Smooth muscle cell (in vitro differentiated cells): ENCODE results near the gene MRTO4. TPM values are rescaled to one million over a fixed set of nuclear protein-coding genes. Genes with fewer than 3 reads are reported as not detected.

Experiments
- DNase-seq: peaks from one replicate; lab custom pipeline; 2025; ENCODE audit not compliant: unreplicated experiment; lab: John Stamatoyannopoulos, UW
- H2AFZ ChIP-seq: fragments of 200-600 bp; sonication (generic); 2 replicates; pipeline ENCODE4 v1.6.0; 2016; ENCODE audit warnings: antibody characterized with exemption, low read depth, mild to moderate bottlenecking
- H3F3A ChIP-seq: fragments of 200-600 bp; sonication (generic); 2 replicates; pipeline ENCODE4 v1.6.0; 2017; ENCODE audit warnings: antibody characterized with exemption, low read depth
- H3K27ac ChIP-seq: fragments of 200-600 bp; sonication (generic); 2 replicates; pipeline ENCODE4 v1.5.1; 2016; ENCODE audit warnings: low read depth, mild to moderate bottlenecking
- H3K27me3 ChIP-seq: fragments of 200-600 bp; sonication (generic); 2 replicates; pipeline ENCODE4 v1.6.1; 2016; ENCODE audit warnings: low read depth, mild to moderate bottlenecking
- H3K36me3 ChIP-seq: fragments of 200-600 bp; sonication (generic); 2 replicates; pipeline ENCODE4 v1.5.1; 2016; ENCODE audit warnings: low read depth
- H3K4me1 ChIP-seq: fragments of 200-600 bp; sonication (generic); 2 replicates; pipeline ENCODE4 v1.5.1; 2016; ENCODE audit warnings: low read depth
- H3K4me2 ChIP-seq: fragments of 200-600 bp; sonication (generic); 2 replicates; pipeline ENCODE4 v1.6.0; 2016; ENCODE audit warnings: mild to moderate bottlenecking
- H3K4me3 ChIP-seq: fragments of 200-600 bp; sonication (generic); 2 replicates; pipeline ENCODE4 v1.5.1; 2016; ENCODE audit warnings: mild to moderate bottlenecking
- H3K79me2 ChIP-seq: fragments of 200-600 bp; sonication (generic); 2 replicates; pipeline ENCODE4 v1.6.0; 2016; ENCODE audit warnings: low read depth, mild to moderate bottlenecking
- H3K9ac ChIP-seq: fragments of 200-600 bp; sonication (generic); 2 replicates; pipeline ENCODE4 v1.6.0; 2016; ENCODE audit warnings: low read depth
- H3K9me3 ChIP-seq: fragments of 200-600 bp; sonication (generic); replicated peaks from 2 replicates; pipeline ENCODE4 v1.5.1; 2016; ENCODE audit warnings: low read depth
- H4K20me1 ChIP-seq: fragments of 200-600 bp; sonication (generic); 2 replicates; pipeline ENCODE4 v1.6.0; 2016; ENCODE audit warnings: low read depth
- WGBS: methylation state at CpG from one replicate; pipeline ENCODE4 v1.1.7; 2016; ENCODE audit warnings: low lambda C conversion rate; 5-methylcytosine and 5-hydroxymethylcytosine counted together
- polyA plus RNA-seq: library from polyadenylated mRNA; unstranded; fragments of >200 nt; fragmentation: Nextera tagmentation; extraction: Ambion mirVana; gene quantifications from 2 replicates; pipeline ENCODE4 v1.2.1, GENCODE V29; 2016
- small RNA-seq: library from RNA; depleted of rRNA; stranded (forward); fragments of <200 nt; gene quantifications from one replicate; pipeline ENCODE3, GENCODE V24; 2014
- total RNA-seq: library from RNA; depleted of rRNA; stranded (reverse); fragments of >200 nt; gene quantifications from 2 replicates; pipeline ENCODE4 v1.2.3, GENCODE V29; 2014
- TF ChIP-seq, protein P1 (sequence below): fragments of 200-600 bp; sonication (generic); IDR thresholded peaks from 2 replicates; pipeline ENCODE4 v1.5.1; 2017; ENCODE audit warnings: borderline replicate concordance, mild to moderate bottlenecking, antibody characterized with exemption; ENCODE audit not compliant: insufficient read depth, poor library complexity, severe bottlenecking

The MRTO4 gene
- total and polyA plus RNA-seq, 2 experiments from 2014 or later = 16.8 to 25.1 TPM

DNA sequence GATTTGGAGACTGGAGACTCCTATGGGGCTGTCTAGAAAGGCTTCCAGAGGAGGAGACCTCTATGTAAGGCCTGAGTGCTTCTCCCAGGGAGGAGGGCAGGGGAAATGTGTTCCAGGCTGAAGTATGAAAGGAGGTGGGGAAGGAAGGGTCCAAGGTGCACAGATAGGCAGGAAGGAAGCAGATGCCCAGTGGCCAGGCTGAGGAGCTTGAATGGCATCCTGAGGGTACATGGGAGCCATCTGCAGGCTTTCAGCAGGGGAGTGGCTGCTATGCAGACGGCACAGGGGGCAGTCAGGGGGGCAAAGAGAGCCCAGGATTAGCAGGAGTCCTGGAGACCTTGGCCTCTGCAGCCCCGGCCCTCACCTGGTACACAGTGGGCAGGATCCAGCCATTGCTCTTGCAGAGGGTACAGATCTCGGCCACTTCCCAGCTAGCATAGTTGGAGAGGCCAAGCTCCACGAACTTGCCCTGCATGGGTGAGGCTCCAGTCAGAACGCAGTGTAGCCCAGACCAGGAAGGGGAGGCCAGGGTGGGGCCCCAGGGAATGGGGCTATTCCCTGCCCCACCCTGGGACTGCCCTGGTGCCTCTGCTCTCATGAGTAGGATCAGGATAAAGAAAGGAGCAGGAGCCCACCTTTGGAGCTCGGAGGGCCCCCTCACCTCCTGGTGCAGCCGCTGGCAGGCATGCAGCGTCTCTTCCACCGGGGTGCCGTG is 56.3 kb downstream of the MRTO4 start:
- WGBS = 96% methylated on average over 10 of the region's 10 CpGs
- Histone ChIP-seq H3F3A (no peaks in the 10 kb centered on the region), H3K4me2 (no peak overlapping the region), H3K4me1 (peaks cover 3% of the 10 kb centered on the region), H3K36me3 (peaks cover 6% of the 10 kb centered on the region), H4K20me1 (peaks cover 23% of the 10 kb centered on the region), H3K9ac (no peak overlapping the region), H3K27ac (no peak overlapping the region), H3K4me3 (no peak overlapping the region), H3K9me3 (no peaks in the 10 kb centered on the region), H3K79me2 (peaks cover 4% of the 10 kb centered on the region), H2AFZ (no peak overlapping the region), H3K27me3 (no peaks in the 10 kb centered on the region)
- TF ChIP-seq, protein P1, sequence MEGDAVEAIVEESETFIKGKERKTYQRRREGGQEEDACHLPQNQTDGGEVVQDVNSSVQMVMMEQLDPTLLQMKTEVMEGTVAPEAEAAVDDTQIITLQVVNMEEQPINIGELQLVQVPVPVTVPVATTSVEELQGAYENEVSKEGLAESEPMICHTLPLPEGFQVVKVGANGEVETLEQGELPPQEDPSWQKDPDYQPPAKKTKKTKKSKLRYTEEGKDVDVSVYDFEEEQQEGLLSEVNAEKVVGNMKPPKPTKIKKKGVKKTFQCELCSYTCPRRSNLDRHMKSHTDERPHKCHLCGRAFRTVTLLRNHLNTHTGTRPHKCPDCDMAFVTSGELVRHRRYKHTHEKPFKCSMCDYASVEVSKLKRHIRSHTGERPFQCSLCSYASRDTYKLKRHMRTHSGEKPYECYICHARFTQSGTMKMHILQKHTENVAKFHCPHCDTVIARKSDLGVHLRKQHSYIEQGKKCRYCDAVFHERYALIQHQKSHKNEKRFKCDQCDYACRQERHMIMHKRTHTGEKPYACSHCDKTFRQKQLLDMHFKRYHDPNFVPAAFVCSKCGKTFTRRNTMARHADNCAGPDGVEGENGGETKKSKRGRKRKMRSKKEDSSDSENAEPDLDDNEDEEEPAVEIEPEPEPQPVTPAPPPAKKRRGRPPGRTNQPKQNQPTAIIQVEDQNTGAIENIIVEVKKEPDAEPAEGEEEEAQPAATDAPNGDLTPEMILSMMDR = no peak
- DNase-seq = no peak

DNA sequence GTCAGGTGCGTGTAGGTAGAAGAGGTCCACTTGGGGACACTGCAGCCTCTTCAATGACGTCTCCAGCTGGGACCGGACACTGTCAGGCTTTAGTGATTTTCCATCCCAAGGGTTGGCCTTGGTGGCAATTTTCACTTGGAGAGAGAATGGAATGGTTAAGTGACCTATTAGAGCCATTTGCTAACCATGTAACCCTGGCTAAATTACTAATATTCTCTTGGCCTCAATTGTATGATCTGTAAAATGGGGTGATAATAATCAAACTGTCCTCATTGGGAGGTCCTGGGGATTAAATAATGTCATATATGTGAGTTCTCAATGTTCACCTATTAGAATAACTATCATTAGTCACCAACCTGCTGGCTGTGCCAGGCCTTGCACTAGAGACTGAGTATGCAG is 56.9 kb downstream of the MRTO4 start:
- DNase-seq = no peak
- H3K36me3 ChIP-seq = peaks cover 4% of the 10 kb centered on the region
- no peak overlapping the region for H3K9ac ChIP-seq
- no peak overlapping the region for H3K4me3 ChIP-seq
- no peaks in the 10 kb centered on the region for H3F3A ChIP-seq
- H3K4me2 ChIP-seq = no peak overlapping the region
- TF ChIP-seq, protein P1 = no peak
- H3K4me1 ChIP-seq = peaks cover 3% of the 10 kb centered on the region
- WGBS = 77% methylated on average over 3 of the region's 3 CpGs
- no peak overlapping the region for H2AFZ ChIP-seq
- H3K9me3 ChIP-seq = no peaks in the 10 kb centered on the region
- peaks cover 28% of the 10 kb centered on the region for H4K20me1 ChIP-seq
- no peaks in the 10 kb centered on the region for H3K27me3 ChIP-seq
- H3K79me2 ChIP-seq = peaks cover 4% of the 10 kb centered on the region
- H3K27ac ChIP-seq = no peak overlapping the region

DNA sequence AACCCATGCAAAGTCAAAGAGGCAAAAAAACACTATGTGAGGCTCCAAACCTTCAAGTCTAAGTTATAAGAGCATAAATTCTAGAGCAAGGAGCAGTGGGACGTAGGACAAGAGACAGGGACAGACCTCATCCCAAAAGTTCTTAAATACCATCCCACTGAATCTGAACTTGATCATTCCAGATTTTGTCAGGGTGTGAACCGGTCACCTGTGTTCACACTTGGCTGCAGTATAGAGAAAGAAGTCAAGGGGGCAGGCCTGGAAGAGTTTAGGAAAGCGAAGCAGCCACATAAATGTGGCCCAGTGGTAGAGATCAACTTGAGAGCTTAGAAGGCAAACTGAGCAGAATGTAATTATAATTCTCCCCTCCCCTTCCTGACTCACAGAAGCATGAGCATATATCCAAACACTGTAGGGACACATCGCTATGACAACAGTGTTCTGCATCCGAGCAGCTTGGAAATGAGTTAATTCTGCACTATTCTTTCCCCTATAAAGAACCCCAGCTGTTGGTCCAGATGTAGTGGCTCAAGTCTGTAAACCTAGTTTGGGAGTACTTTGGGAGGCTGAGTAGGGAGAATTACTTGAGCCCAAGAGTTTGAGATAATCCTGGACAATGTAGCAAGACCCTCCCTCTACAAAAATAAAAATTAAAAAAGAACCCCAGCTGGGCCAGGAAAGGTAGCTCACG is 57.7 kb downstream of the MRTO4 start:
- H3K4me3 ChIP-seq = no peak overlapping the region
- WGBS = 88% methylated on average over 6 of the region's 6 CpGs
- H4K20me1 ChIP-seq = peaks cover 28% of the 10 kb centered on the region
- TF ChIP-seq, protein P1 = no peak
- no peak overlapping the region for H3K27ac ChIP-seq
- H3F3A ChIP-seq = no peaks in the 10 kb centered on the region
- no peaks in the 10 kb centered on the region for H3K9me3 ChIP-seq
- H3K79me2 ChIP-seq = peaks cover 4% of the 10 kb centered on the region
- DNase-seq = no peak
- no peak overlapping the region for H3K9ac ChIP-seq
- no peak overlapping the region for H2AFZ ChIP-seq
- no peak overlapping the region for H3K4me2 ChIP-seq
- no peaks in the 10 kb centered on the region for H3K27me3 ChIP-seq
- H3K36me3 ChIP-seq = no peaks in the 10 kb centered on the region
- peaks cover 3% of the 10 kb centered on the region for H3K4me1 ChIP-seq

Small RNA genes within 50 kb of the gene (small RNA-seq; reads per million reads assigned to genes)
- not detected for gene RNU6-1099P

Other genes with a start within 250 kb of the MRTO4 start
- gene UBR4, start 41.5 kb upstream of the MRTO4 start, total RNA-seq = 98.9 and 142 TPM in 2 replicates
- gene UBR4, start 41.5 kb upstream of the MRTO4 start, polyA plus RNA-seq = 62.7 and 110 TPM in 2 replicates
- gene EMC1, start 281 bp upstream of the MRTO4 start, total RNA-seq = 40.9 and 54.4 TPM in 2 replicates
- 44.8 and 48.8 TPM in 2 replicates for gene EMC1, start 281 bp upstream of the MRTO4 start, polyA plus RNA-seq
- gene AKR7A3, start 37.0 kb downstream of the MRTO4 start, total RNA-seq = 0.85 TPM in 1 of 2 replicates, not detected in the other
- 0.62 and 1.1 TPM in 2 replicates for gene AKR7A3, start 37.0 kb downstream of the MRTO4 start, polyA plus RNA-seq
- gene AKR7A2, start 60.3 kb downstream of the MRTO4 start, total RNA-seq = 67.5 and 79.6 TPM in 2 replicates
- gene AKR7A2, start 60.3 kb downstream of the MRTO4 start, polyA plus RNA-seq = 83.0 and 86.4 TPM in 2 replicates
- gene SLC66A1, start 60.5 kb downstream of the MRTO4 start, total RNA-seq = 13.4 and 23.9 TPM in 2 replicates
- gene SLC66A1, start 60.5 kb downstream of the MRTO4 start, polyA plus RNA-seq = 20.4 and 21.9 TPM in 2 replicates
- 205 and 209 TPM in 2 replicates for gene CAPZB, start 233.7 kb downstream of the MRTO4 start, total RNA-seq
- gene CAPZB, start 233.7 kb downstream of the MRTO4 start, polyA plus RNA-seq = 405 TPM in 2 replicates